Measurements from ENCODE around the gene ACYP2.
A peak's percentile ranks its signal among the peaks of the same experiment; 100 is the strongest.
"Not testable (repeated sequence)": the region's sequence is repeated elsewhere in the genome, so short reads cannot be mapped to it uniquely, and the experiment has no call there.

Gene ACYP2

GRCh38 chr2:54228945-54229344 is 113.5 kb downstream of the ACYP2 start:
- DNase-seq = no peak

GRCh38 chr2:54233832-54234649 is 118.6 kb downstream of the ACYP2 start:
- no peak for DNase-seq

- DNase-seq = no peak
Observed at GRCh38 chr2:54237428-54237827, 122.0 kb downstream of the ACYP2 start.

- no peak for DNase-seq
Observed at GRCh38 chr2:54239427-54239826, 124.0 kb downstream of the ACYP2 start.

- no peak for DNase-seq
Observed at GRCh38 chr2:54240515-54241469, 125.4 kb downstream of the ACYP2 start.

GRCh38 chr2:54247115-54247514 is 131.7 kb downstream of the ACYP2 start:
- DNase-seq = no peak

- no peak for DNase-seq
Observed at GRCh38 chr2:54249629-54250028, 134.2 kb downstream of the ACYP2 start.

GRCh38 chr2:54254180-54254579 is 138.8 kb downstream of the ACYP2 start:
- no peak for DNase-seq

GRCh38 chr2:54255230-54256090 is 140.0 kb downstream of the ACYP2 start:
- no peak for DNase-seq

GRCh38 chr2:54256091-54256694 is 140.8 kb downstream of the ACYP2 start, which contains the start of gene TSPYL6:
Gene TSPYL6 (minus strand): TSS chr2:54256229. CDS start chr2:54256151, 78 bp downstream.
- DNase-seq = no peak

GRCh38 chr2:54258166-54258565 is 142.8 kb downstream of the ACYP2 start:
- no peak for DNase-seq

- no peak for DNase-seq
Observed at GRCh38 chr2:54259413-54260240, 144.2 kb downstream of the ACYP2 start.

- no peak for DNase-seq
Observed at GRCh38 chr2:54260241-54260595, 144.8 kb downstream of the ACYP2 start.

GRCh38 chr2:54261537-54261936 is 146.1 kb downstream of the ACYP2 start:
- DNase-seq = no peak

GRCh38 chr2:54262015-54262765 is 146.8 kb downstream of the ACYP2 start:
- no peak for DNase-seq

- not testable (repeated sequence) for DNase-seq
Observed at GRCh38 chr2:54265081-54265480, 149.7 kb downstream of the ACYP2 start.

GRCh38 chr2:54267577-54267976 is 152.2 kb downstream of the ACYP2 start:
- DNase-seq = no peak

- no peak for DNase-seq
Observed at GRCh38 chr2:54271189-54271588, 155.8 kb downstream of the ACYP2 start.

- no peak for DNase-seq
Observed at GRCh38 chr2:54271843-54272627, 156.6 kb downstream of the ACYP2 start.

- DNase-seq = peak; percentile 36 to 75
Observed at GRCh38 chr2:54274781-54275242, 159.4 kb downstream of the ACYP2 start.
